ENCODE results near the gene KRTAP10-3. TPM values are rescaled to one million over a fixed set of nuclear protein-coding genes. Genes with fewer than 3 reads are reported as not detected.

Gene KRTAP10-3
- total RNA-seq, 1 donor from 2014 or later: not detected

- H3K27me3 Mint-ChIP-seq (ENCODE audit: low read depth, unreplicated experiment): peaks cover 13% of the 10 kb centered on the region
Observed at GRCh38 chr21:44569861-44570517, 11.4 kb upstream of the KRTAP10-3 start.

GRCh38 chr21:44568667-44569556, 10.3 kb upstream of the KRTAP10-3 start:
- no peaks in the 10 kb centered on the region for H3K27me3 ChIP-seq (ENCODE audit: insufficient read depth, low read length)
- H3K4me1 Mint-ChIP-seq (ENCODE audit: low read depth, unreplicated experiment): peaks cover 4% of the 10 kb centered on the region
- TF ChIP-seq EZH2 (IDR thresholded peaks at IDR 0.05; ENCODE audit: insufficient read depth, low read length) (no peak), CTCF (IDR thresholded peaks at IDR 0.05; ENCODE audit: insufficient read depth, low read depth, low read length) (no peak)
- H3K27ac Mint-ChIP-seq (ENCODE audit: unreplicated experiment): no peak overlapping the region
- no peak overlapping the region for H3K9ac ChIP-seq (ENCODE audit: low read length)
- no peak overlapping the region for H3K4me3 ChIP-seq (ENCODE audit: insufficient read depth, low read depth, low read length)
- no peak overlapping the region for H3K27ac ChIP-seq (ENCODE audit: low read depth, low read length)
- no peak overlapping the region for H3K4me3 Mint-ChIP-seq (ENCODE audit: unreplicated experiment)
- H2AFZ ChIP-seq (ENCODE audit: low read depth, low read length): no peak overlapping the region
- FAIRE-seq (no peak), DNase-seq (ENCODE audit: low read depth) (no peak)
- H3K4me1 ChIP-seq (ENCODE audit: insufficient read depth, low read length): no peaks in the 10 kb centered on the region
- peaks cover 17% of the 10 kb centered on the region for H3K9me3 Mint-ChIP-seq (ENCODE audit: unreplicated experiment)
- H4K20me1 ChIP-seq (ENCODE audit: insufficient read depth, low read length): no peaks in the 10 kb centered on the region
- no peak overlapping the region for H3K4me2 ChIP-seq (ENCODE audit: low read length)
- H3K36me3 Mint-ChIP-seq (ENCODE audit: low read depth, unreplicated experiment): peaks cover 6% of the 10 kb centered on the region
- H3K9me3 ChIP-seq (ENCODE audit: insufficient read depth, low read depth, low read length): peaks cover 11% of the 10 kb centered on the region
- no peaks in the 10 kb centered on the region for H3K36me3 ChIP-seq (ENCODE audit: insufficient read depth, low read length)
- peaks cover 10% of the 10 kb centered on the region for H3K27me3 Mint-ChIP-seq (ENCODE audit: low read depth, unreplicated experiment)
- H3K79me2 ChIP-seq (ENCODE audit: insufficient read depth, low read length): no peaks in the 10 kb centered on the region

More at GRCh38 chr21:44569861-44570517, 11.4 kb upstream of the KRTAP10-3 start:
- DNase-seq (ENCODE audit: low read depth) (no peak), FAIRE-seq (no peak)
- TF ChIP-seq EZH2 (IDR thresholded peaks at IDR 0.05; ENCODE audit: insufficient read depth, low read length) (no peak), CTCF (IDR thresholded peaks at IDR 0.05; ENCODE audit: insufficient read depth, low read depth, low read length) (no peak)
- Mint-ChIP-seq H3K27ac (ENCODE audit: unreplicated experiment) (no peak overlapping the region), H3K4me1 (ENCODE audit: low read depth, unreplicated experiment) (peaks cover 4% of the 10 kb centered on the region), H3K4me3 (ENCODE audit: unreplicated experiment) (no peak overlapping the region), H3K36me3 (ENCODE audit: low read depth, unreplicated experiment) (peaks cover 6% of the 10 kb centered on the region), H3K9me3 (ENCODE audit: unreplicated experiment) (peaks cover 17% of the 10 kb centered on the region)
- no peaks in the 10 kb centered on the region for H4K20me1 ChIP-seq (ENCODE audit: insufficient read depth, low read length)
- H3K36me3 ChIP-seq (ENCODE audit: insufficient read depth, low read length): no peaks in the 10 kb centered on the region
- H3K4me2 ChIP-seq (ENCODE audit: low read length): no peak overlapping the region
- no peak overlapping the region for H3K9ac ChIP-seq (ENCODE audit: low read length)
- H2AFZ ChIP-seq (ENCODE audit: low read depth, low read length): no peak overlapping the region
- H3K4me3 ChIP-seq (ENCODE audit: insufficient read depth, low read depth, low read length): no peak overlapping the region
- no peaks in the 10 kb centered on the region for H3K4me1 ChIP-seq (ENCODE audit: insufficient read depth, low read length)
- no peaks in the 10 kb centered on the region for H3K27me3 ChIP-seq (ENCODE audit: insufficient read depth, low read length)
- no peaks in the 10 kb centered on the region for H3K79me2 ChIP-seq (ENCODE audit: insufficient read depth, low read length)
- H3K27ac ChIP-seq (ENCODE audit: low read depth, low read length): no peak overlapping the region
- H3K9me3 ChIP-seq (ENCODE audit: insufficient read depth, low read depth, low read length): peaks cover 11% of the 10 kb centered on the region

All from astrocyte (in vitro differentiated cells and primary cell).